Stomach (tissue), 9 donors: ENCODE results near the gene SUCLG2. TPM values are rescaled to one million over a fixed set of nuclear protein-coding genes. Genes with fewer than 3 reads are reported as not detected.
A peak's percentile ranks its signal among the peaks of the same experiment; 100 is the strongest.

Source experiments
- DNase-seq, 2 donors: peaks; one replicate each; pipeline versions ENCODE4 v3.0.0 to v3.0.0-alpha.2; 2013 to 2019
- H3K27ac ChIP-seq, 5 donors: fragments of 200-600 bp in 4 of 5; sonication (generic) in 4 of 5; one replicate each; pipeline ENCODE4 v1.5.1; 2013 to 2019; ENCODE audit warnings: mild to moderate bottlenecking in 1 of 5, moderate library complexity in 1 of 5
- H3K27me3 ChIP-seq, 3 donors: fragments of 200-600 bp; sonication (generic); one replicate each; pipeline ENCODE4 v1.5.1; 2017 to 2019; ENCODE audit warnings: mixed run types in 1 of 3
- H3K36me3 ChIP-seq, 4 donors: fragments of 200-600 bp; sonication (generic); 1 replicate in 3 of 4; 2 replicates in 1 of 4; pipeline ENCODE4 v1.5.1; 2016 to 2019
- H3K4me1 ChIP-seq, 4 donors: fragments of 200-600 bp; sonication (generic); one replicate each; pipeline ENCODE4 v1.5.1; 2016 to 2019
- H3K4me3 ChIP-seq, 4 donors: fragments of 200-600 bp; sonication (generic) in 3 of 4; one replicate each; pipeline ENCODE4 v1.5.1; 2016 to 2019; ENCODE audit warnings: mild to moderate bottlenecking in 1 of 4
- H3K9me3 ChIP-seq, 4 donors: fragments of 200-600 bp; sonication (generic); one replicate each; pipeline ENCODE4 v1.5.1; 2016 to 2019
- EP300 ChIP-seq: sonication (generic); formaldehyde crosslinking; IDR thresholded peaks from one replicate; pipeline ENCODE4 v1.6.1; 2017; ENCODE audit warnings: antibody characterized with exemption
- POLR2A ChIP-seq, 4 donors: fragments of 450-650 bp; IDR thresholded peaks; one replicate each; pipeline ENCODE4 v1.6.1; 2016; ENCODE audit warnings: antibody characterized with exemption in 4 of 4, control low read depth in 2 of 4, mild to moderate bottlenecking in 1 of 4, moderate library complexity in 1 of 4
- POLR2AphosphoS5 ChIP-seq, 3 donors: sonication (generic); formaldehyde crosslinking; IDR thresholded peaks; one replicate each; pipeline ENCODE4 v1.6.1; 2016; ENCODE audit warnings: antibody characterized with exemption in 3 of 3
- WGBS, 5 donors: extraction: QIAGEN DNeasy Blood & Tissue Kit in 3 of 5; methylation state at CpG; one replicate each; pipeline versions ENCODE4 v1.1.5 to v1.1.7; 2013 to 2018; 5-methylcytosine and 5-hydroxymethylcytosine counted together
- intact Hi-C: fragments of 100-400 bp; cut with DNase I; formaldehyde crosslinking; loops from one replicate; pipeline ENCODE4 v1.15.1; 2023; ENCODE audit warnings: low total_unique reads
- polyA plus RNA-seq, 3 donors: library from polyadenylated mRNA; stranded (reverse); fragments of 200-250 nt; gene quantifications; one replicate each; pipeline ENCODE4 v1.2.3, GENCODE V29; 2013
- total RNA-seq, 5 donors: library from RNA; depleted of rRNA; stranded (reverse); fragments of >200 nt; gene quantifications; one replicate each; pipeline versions ENCODE4 v1.1.0 to v1.2.3, GENCODE V29; 2014 to 2016
- TF ChIP-seq, protein P1 (sequence below), 7 experiments: fragments of 450-650 bp in 4 of 7; fragments of 200-600 bp in 3 of 7; sonication (generic) in 3 of 7; IDR thresholded peaks; one replicate each; pipeline ENCODE4 v1.5.1; 2016 to 2019; ENCODE audit warnings: antibody characterized with exemption in 7 of 7, control low read depth in 2 of 7, mild to moderate bottlenecking in 1 of 7
- donor health status: healthy with polysubstance abuse.
- donor health status: Bipolar disorder and iron deficiency.
- donor health status: healthy.

Gene SUCLG2
- total and polyA plus RNA-seq, 8 donors = 30.9 to 174 (median 74.9) TPM

DNA sequence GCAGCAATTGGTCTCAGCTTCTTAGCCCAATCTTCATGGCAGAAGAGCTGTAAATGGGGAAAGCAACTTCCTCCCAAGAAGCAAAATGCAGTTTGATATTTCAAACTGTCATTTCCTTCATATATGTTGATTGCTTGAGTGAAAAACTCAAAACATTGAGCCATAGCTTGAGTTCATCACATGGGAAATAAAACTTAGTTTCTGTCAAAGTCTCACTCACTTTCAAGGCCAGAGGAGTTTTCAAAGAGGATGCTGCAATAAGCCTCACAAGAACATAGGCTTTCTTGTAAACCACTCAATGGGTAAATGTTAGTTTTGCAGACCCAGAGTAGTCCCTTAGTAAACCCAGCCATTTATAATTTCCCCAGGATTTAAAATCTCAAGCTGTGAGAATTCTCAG lies 29.1 kb upstream of the SUCLG2 start:
- intact Hi-C loops = no loop called here
- TF ChIP-seq POLR2A (IDR thresholded peaks at IDR 0.05) = no peak
- TF ChIP-seq, protein P1, sequence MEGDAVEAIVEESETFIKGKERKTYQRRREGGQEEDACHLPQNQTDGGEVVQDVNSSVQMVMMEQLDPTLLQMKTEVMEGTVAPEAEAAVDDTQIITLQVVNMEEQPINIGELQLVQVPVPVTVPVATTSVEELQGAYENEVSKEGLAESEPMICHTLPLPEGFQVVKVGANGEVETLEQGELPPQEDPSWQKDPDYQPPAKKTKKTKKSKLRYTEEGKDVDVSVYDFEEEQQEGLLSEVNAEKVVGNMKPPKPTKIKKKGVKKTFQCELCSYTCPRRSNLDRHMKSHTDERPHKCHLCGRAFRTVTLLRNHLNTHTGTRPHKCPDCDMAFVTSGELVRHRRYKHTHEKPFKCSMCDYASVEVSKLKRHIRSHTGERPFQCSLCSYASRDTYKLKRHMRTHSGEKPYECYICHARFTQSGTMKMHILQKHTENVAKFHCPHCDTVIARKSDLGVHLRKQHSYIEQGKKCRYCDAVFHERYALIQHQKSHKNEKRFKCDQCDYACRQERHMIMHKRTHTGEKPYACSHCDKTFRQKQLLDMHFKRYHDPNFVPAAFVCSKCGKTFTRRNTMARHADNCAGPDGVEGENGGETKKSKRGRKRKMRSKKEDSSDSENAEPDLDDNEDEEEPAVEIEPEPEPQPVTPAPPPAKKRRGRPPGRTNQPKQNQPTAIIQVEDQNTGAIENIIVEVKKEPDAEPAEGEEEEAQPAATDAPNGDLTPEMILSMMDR (IDR thresholded peaks at IDR 0.05) = no peak
- no peak for TF ChIP-seq EP300
- TF ChIP-seq POLR2AphosphoS5 (IDR thresholded peaks at IDR 0.05) = no peak
- Histone ChIP-seq H3K4me3 (no peak overlapping the region), H3K27me3 (no peaks in the 10 kb centered on the region), H3K27ac (no peak overlapping the region), H3K36me3 (no peaks in the 10 kb centered on the region), H3K4me1 (no peaks in the 10 kb centered on the region), H3K9me3 (no peaks in the 10 kb centered on the region)
- no peak for DNase-seq

GRCh38 chr3:67678665-67679064 lies 24.3 kb upstream of the SUCLG2 start:
- no peak overlapping the region for H3K4me3 ChIP-seq
- no peaks in the 10 kb centered on the region for H3K4me1 ChIP-seq
- no peaks in the 10 kb centered on the region for H3K9me3 ChIP-seq
- H3K36me3 ChIP-seq = no peaks in the 10 kb centered on the region
- H3K27me3 ChIP-seq = no peaks in the 10 kb centered on the region
- intact Hi-C loops = no loop called here
- no peak overlapping the region for H3K27ac ChIP-seq
- TF ChIP-seq, protein P1 (IDR thresholded peaks at IDR 0.05) = no peak
- no peak for TF ChIP-seq POLR2A (IDR thresholded peaks at IDR 0.05)
- no peak for TF ChIP-seq POLR2AphosphoS5 (IDR thresholded peaks at IDR 0.05)
- no peak for TF ChIP-seq EP300
- DNase-seq = peak in 1 of 2 donors; percentile 17

GRCh38 chr3:67674055-67674454 lies 19.6 kb upstream of the SUCLG2 start:
- WGBS, 5 donors = 83 to 99% (median 92%) methylated on average over 4 of the region's 4 CpGs
- Histone ChIP-seq H3K27ac (no peak overlapping the region), H3K36me3 (no peaks in the 10 kb centered on the region), H3K4me3 (no peak overlapping the region), H3K9me3 (no peaks in the 10 kb centered on the region), H3K4me1 (no peaks in the 10 kb centered on the region), H3K27me3 (no peaks in the 10 kb centered on the region)
- DNase-seq = no peak
- intact Hi-C loops = no loop called here
- TF ChIP-seq POLR2AphosphoS5 (IDR thresholded peaks at IDR 0.05) (no peak), POLR2A (IDR thresholded peaks at IDR 0.05) (no peak), EP300 (no peak)
- TF ChIP-seq, protein P1 (IDR thresholded peaks at IDR 0.05) = no peak

GRCh38 chr3:67662733-67663132 lies 8.3 kb upstream of the SUCLG2 start:
- intact Hi-C loops = no loop called here
- no peaks in the 10 kb centered on the region for H3K9me3 ChIP-seq
- no peak overlapping the region for H3K27ac ChIP-seq
- H3K27me3 ChIP-seq = no peaks in the 10 kb centered on the region
- DNase-seq = no peak
- H3K36me3 ChIP-seq = no peaks in the 10 kb centered on the region
- peaks cover 0 to 5% (median 0%) of the 10 kb centered on the region in 4 donors for H3K4me1 ChIP-seq
- TF ChIP-seq, protein P1 (IDR thresholded peaks at IDR 0.05) = no peak
- TF ChIP-seq POLR2A (IDR thresholded peaks at IDR 0.05) = no peak
- no peak for TF ChIP-seq POLR2AphosphoS5 (IDR thresholded peaks at IDR 0.05)
- 89 to 98% (median 92%) methylated on average over 3 of the region's 3 CpGs for WGBS, 5 donors
- H3K4me3 ChIP-seq = no peak overlapping the region
